GM06990 (cell line): ENCODE results near the gene CARD10.

Experiments used
- DNase-seq: peaks from one replicate; pipeline ENCODE4 v3.0.0-alpha.2; 2011; ENCODE audit not compliant: insufficient read length; ENCODE audit errors: extremely low read depth
- H3K27me3 ChIP-seq: replicated peaks from 2 replicates; pipeline ENCODE4 v1.6.0; 2011; ENCODE audit warnings: low read length; ENCODE audit not compliant: control insufficient read depth, insufficient read depth
- H3K36me3 ChIP-seq: 2 replicates; pipeline ENCODE4 v1.5.1; 2011; ENCODE audit warnings: low read length; ENCODE audit not compliant: control insufficient read depth, insufficient read depth
- H3K4me3 ChIP-seq: replicated peaks from 2 replicates; pipeline ENCODE4 v1.5.1; 2011; ENCODE audit warnings: low read depth, mild to moderate bottlenecking, control low read depth, low read length
- CTCF ChIP-seq: IDR thresholded peaks from 2 replicates; pipeline ENCODE4 v1.5.1; 2011; ENCODE audit warnings: low read length, control low read depth, mild to moderate bottlenecking, inconsistent platforms; ENCODE audit not compliant: insufficient read depth, poor library complexity, severe bottlenecking

CARD10 gene

GRCh38 chr22:37499789-37500540, 19.2 kb downstream of the CARD10 start:
- no peaks in the 10 kb centered on the region; the same call in 1 of the 2 replicates for H3K27me3 ChIP-seq

GRCh38 chr22:37499027-37499707, 20.0 kb downstream of the CARD10 start:
- no peak for TF ChIP-seq CTCF
- Histone ChIP-seq H3K4me3 (no peak overlapping the region), H3K36me3 (no peaks in the 10 kb centered on the region), H3K27me3 (no peaks in the 10 kb centered on the region; the same call in 1 of the 2 replicates)
- no peak for DNase-seq

More at GRCh38 chr22:37499789-37500540, 19.2 kb downstream of the CARD10 start:
- TF ChIP-seq CTCF = no peak
- H3K4me3 ChIP-seq = no peak overlapping the region
- DNase-seq = no peak
- H3K36me3 ChIP-seq = no peaks in the 10 kb centered on the region

- Histone ChIP-seq H3K27me3 (no peaks in the 10 kb centered on the region; the same call in 1 of the 2 replicates), H3K36me3 (no peaks in the 10 kb centered on the region), H3K4me3 (no peak overlapping the region)
- TF ChIP-seq CTCF = peak; percentile 84
- peak; percentile 70 for DNase-seq
These were observed 20.8 kb downstream of the CARD10 start for GRCh38 chr22:37498289-37498909.

- Histone ChIP-seq H3K27me3 (no peaks in the 10 kb centered on the region; the same call in 1 of the 2 replicates), H3K4me3 (no peak overlapping the region), H3K36me3 (no peaks in the 10 kb centered on the region)
- DNase-seq = no peak
- TF ChIP-seq CTCF = no peak
These were observed 22.1 kb downstream of the CARD10 start for GRCh38 chr22:37497062-37497599.

- TF ChIP-seq CTCF = no peak
- Histone ChIP-seq H3K36me3 (no peaks in the 10 kb centered on the region), H3K27me3 (no peaks in the 10 kb centered on the region; the same call in 1 of the 2 replicates), H3K4me3 (no peak overlapping the region)
- DNase-seq = no peak
These were observed 22.6 kb downstream of the CARD10 start for GRCh38 chr22:37496651-37497050.
